ENCODE results near the gene TEKTIP1. TPM values are rescaled to one million over a fixed set of nuclear protein-coding genes. Genes with fewer than 3 reads are reported as not detected.
"Not testable (repeated sequence)": the region's sequence is repeated elsewhere in the genome, so short reads cannot be mapped to it uniquely, and the experiment has no call there.

TEKTIP1 gene
- total RNA-seq, 2 experiments from 2014 or later: 1.4 to 2.5 TPM

- H3K4me3 Mint-ChIP-seq: peak overlapping the region; percentile 96
- no peaks in the 10 kb centered on the region for H3K27me3 Mint-ChIP-seq
- CTCF ChIA-PET: interaction anchor here (0.5 to 2.7 kb wide), 6 partner anchors 10 to 846 kb away, joined by 3 to 23 read pairs (median 6); no protein-coding TSS in a partner anchor
- peak overlapping the region; percentile 92 for H3K27ac Mint-ChIP-seq
- DNase-seq (peak; percentile 48), ATAC-seq (peak; percentile 3)
- intact Hi-C loops (cut with DNase I, micrococcal nuclease): loop anchor here (2.0 to 5.0 kb wide), 3 partner anchors 49 to 846 kb away; partner anchors contain the start of genes CHAF1A (in 1 of the 2), FZR1 (in 1 of the 2), SH3GL1 (in 1 of the 2) and YJU2 (in 1 of the 2)
- POLR2A ChIA-PET: interaction anchor here (0.6 to 0.9 kb wide), 3 partner anchors 12 to 165 kb away, joined by 3 read pairs; no protein-coding TSS in a partner anchor
- H3K9me3 Mint-ChIP-seq (ENCODE audit: low read depth): no peaks in the 10 kb centered on the region
- peaks cover 4% of the 10 kb centered on the region for H3K36me3 Mint-ChIP-seq (ENCODE audit: low read depth)
- H3K4me1 Mint-ChIP-seq: peaks cover 43% of the 10 kb centered on the region
Measured at GRCh38 chr19:3556423-3556977, 17.5 kb downstream of the TEKTIP1 start.

- ATAC-seq (peak; percentile 44), DNase-seq (peak; percentile 85)
- Mint-ChIP-seq H3K9me3 (ENCODE audit: low read depth) (no peaks in the 10 kb centered on the region), H3K36me3 (ENCODE audit: low read depth) (peaks cover 4% of the 10 kb centered on the region), H3K4me1 (peaks cover 39% of the 10 kb centered on the region), H3K4me3 (peak overlapping the region; percentile 96), H3K27ac (peak overlapping the region; percentile 92), H3K27me3 (no peaks in the 10 kb centered on the region)
- POLR2A ChIA-PET: interaction anchor here (0.6 to 0.9 kb wide), 3 partner anchors 12 to 165 kb away, joined by 3 read pairs; no protein-coding TSS in a partner anchor
- CTCF ChIA-PET: interaction anchor here (0.7 to 2.3 kb wide), 4 partner anchors 11 to 40 kb away, joined by 3 to 6 read pairs (median 6); no protein-coding TSS in a partner anchor
- intact Hi-C loops (cut with DNase I, micrococcal nuclease): loop anchor here (1.0 to 5.0 kb wide), 14 partner anchors 15 to 845 kb away; partner anchors contain the start of genes FZR1 (in 2 of the 2), APBA3 (in 1 of the 2), CHAF1A (in 1 of the 2) and DOHH (in 1 of the 2)
Measured at GRCh38 chr19:3556978-3557460, 18.0 kb downstream of the TEKTIP1 start.

- peak within 1 kb of the TSS; percentile 92 for H3K27ac Mint-ChIP-seq
- DNase-seq: peak; percentile 97
- peaks cover 36% of the 10 kb centered on the region for H3K4me1 Mint-ChIP-seq
- ATAC-seq: peak; percentile 89
- intact Hi-C loops (cut with DNase I, micrococcal nuclease): loop anchor here (1.0 to 5.0 kb wide), 14 partner anchors 15 to 845 kb away; partner anchors contain the start of genes FZR1 (in 2 of the 2), HMG20B (in 2 of the 2), APBA3 (in 1 of the 2) and CHAF1A (in 1 of the 2)
- ChIA-PET CTCF (interaction anchor here (0.8 to 2.3 kb wide), 3 partner anchors 12 to 47 kb away, joined by 3 to 6 read pairs (median 5); no protein-coding TSS in a partner anchor), POLR2A (interaction anchor here (0.7 to 0.9 kb wide), 3 partner anchors 13 to 786 kb away, joined by 3 read pairs; partner anchors contain the start of gene MPND)
- H3K9me3 Mint-ChIP-seq (ENCODE audit: low read depth): no peaks in the 10 kb centered on the region
- peaks cover 4% of the 10 kb centered on the region for H3K36me3 Mint-ChIP-seq (ENCODE audit: low read depth)
- no peaks in the 10 kb centered on the region for H3K27me3 Mint-ChIP-seq
- H3K4me3 Mint-ChIP-seq: peak within 1 kb of the TSS; percentile 96
Measured at GRCh38 chr19:3557461-3558248, 18.7 kb downstream of the TEKTIP1 start, which contains the start of gene MFSD12. Gene MFSD12 (minus strand): TSS chr19:3557586. CDS start chr19:3557403, 183 bp downstream.

DNA sequence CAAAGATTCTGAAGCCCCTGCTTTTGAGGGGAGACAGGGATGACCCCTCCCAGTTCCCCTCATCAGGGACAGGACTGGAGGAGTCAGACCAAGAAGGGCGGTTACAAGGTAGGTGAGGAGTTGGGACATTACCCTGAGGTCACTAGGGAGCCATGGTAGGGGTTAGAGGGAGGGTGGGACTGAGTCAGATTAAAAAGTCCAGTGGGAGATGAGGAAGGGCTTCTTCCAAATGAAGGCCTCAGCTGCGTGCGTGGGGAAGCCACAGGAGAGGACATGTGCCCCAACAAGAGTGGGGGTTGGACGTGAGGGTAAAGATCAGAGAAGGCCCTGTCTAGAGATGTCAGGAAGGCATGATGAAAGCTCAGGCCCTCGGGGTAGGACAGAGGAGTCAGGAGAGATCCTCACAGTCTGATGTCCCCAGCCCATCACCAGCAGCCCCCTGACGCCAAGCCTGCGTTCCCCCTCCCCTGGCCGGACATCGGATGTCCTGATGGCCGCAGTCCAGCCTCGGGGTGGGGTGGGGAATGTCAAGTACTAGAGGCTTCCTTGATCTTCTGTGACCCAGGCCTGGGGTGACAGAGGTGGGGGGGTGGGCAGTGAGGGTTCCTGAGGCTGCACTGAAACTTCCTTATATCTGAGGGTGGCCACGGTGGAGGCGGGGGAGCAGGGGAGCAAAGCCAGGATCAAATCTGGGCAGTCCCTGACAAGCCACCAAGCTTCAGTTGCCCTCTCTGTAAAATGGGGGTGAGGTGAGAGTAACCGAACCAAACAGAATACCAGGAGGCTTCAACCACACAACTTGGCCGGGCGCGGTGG lies 24.9 kb downstream of the TEKTIP1 start:
- no peak overlapping the region for H3K27ac Mint-ChIP-seq
- no peak for ATAC-seq
- intact Hi-C loops (cut with DNase I, micrococcal nuclease): no loop called here
- H3K4me1 Mint-ChIP-seq: no peaks in the 10 kb centered on the region
- no peaks in the 10 kb centered on the region for H3K27me3 Mint-ChIP-seq
- ChIA-PET POLR2A (no interaction called here), CTCF (interaction anchor here (0.6 kb wide), 1 partner anchor 17 kb away, joined by 3 read pairs; no protein-coding TSS in a partner anchor)
- H3K36me3 Mint-ChIP-seq (ENCODE audit: low read depth): no peaks in the 10 kb centered on the region
- H3K4me3 Mint-ChIP-seq: no peak overlapping the region
- no peak for DNase-seq
- no peaks in the 10 kb centered on the region for H3K9me3 Mint-ChIP-seq (ENCODE audit: low read depth)

- Mint-ChIP-seq H3K27me3 (no peaks in the 10 kb centered on the region), H3K4me1 (no peaks in the 10 kb centered on the region), H3K27ac (no peak overlapping the region), H3K4me3 (no peak overlapping the region), H3K36me3 (ENCODE audit: low read depth) (no peaks in the 10 kb centered on the region), H3K9me3 (ENCODE audit: low read depth) (no peaks in the 10 kb centered on the region)
- ChIA-PET POLR2A (no interaction called here), CTCF (no interaction called here)
- ATAC-seq: no peak
- intact Hi-C loops (cut with DNase I, micrococcal nuclease): no loop called here
- no peak for DNase-seq
Measured at GRCh38 chr19:3565139-3565538, 26.2 kb downstream of the TEKTIP1 start.

DNA sequence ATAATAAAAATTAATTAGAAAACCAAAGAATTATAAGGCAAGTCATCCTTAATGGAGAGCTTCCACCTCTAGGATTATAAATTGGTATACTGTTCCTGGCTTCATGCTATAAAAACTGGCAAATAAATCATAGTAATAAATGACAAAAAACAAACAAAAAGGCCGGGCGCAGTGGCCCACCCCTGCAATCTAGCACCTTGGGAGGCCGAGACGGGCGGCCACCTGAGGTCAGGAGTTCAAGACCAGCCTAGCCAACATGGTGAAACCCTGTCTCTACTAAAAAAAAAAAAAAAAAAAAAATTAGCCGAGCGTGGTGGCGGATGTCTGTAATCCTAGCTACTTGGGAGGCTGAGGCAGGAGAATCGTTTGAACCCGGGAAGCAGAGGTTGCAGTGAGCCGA lies 31.1 kb downstream of the TEKTIP1 start:
- peaks cover 11% of the 10 kb centered on the region for H3K4me1 Mint-ChIP-seq
- intact Hi-C loops (cut with DNase I, micrococcal nuclease): loop anchor here in 1 of 2 experiments (5.0 kb wide), 3 partner anchors 402 to 772 kb away; partner anchors contain the start of genes DAPK3 and MPND
- H3K36me3 Mint-ChIP-seq (ENCODE audit: low read depth); POLR2A ChIA-PET; H3K27ac Mint-ChIP-seq; DNase-seq; ATAC-seq; H3K4me3 Mint-ChIP-seq; H3K9me3 Mint-ChIP-seq (ENCODE audit: low read depth); H3K27me3 Mint-ChIP-seq: not testable (repeated sequence)
- CTCF ChIA-PET: interaction anchor here (1.0 kb wide), 1 partner anchor 14 kb away, joined by 3 read pairs; no protein-coding TSS in a partner anchor

DNA sequence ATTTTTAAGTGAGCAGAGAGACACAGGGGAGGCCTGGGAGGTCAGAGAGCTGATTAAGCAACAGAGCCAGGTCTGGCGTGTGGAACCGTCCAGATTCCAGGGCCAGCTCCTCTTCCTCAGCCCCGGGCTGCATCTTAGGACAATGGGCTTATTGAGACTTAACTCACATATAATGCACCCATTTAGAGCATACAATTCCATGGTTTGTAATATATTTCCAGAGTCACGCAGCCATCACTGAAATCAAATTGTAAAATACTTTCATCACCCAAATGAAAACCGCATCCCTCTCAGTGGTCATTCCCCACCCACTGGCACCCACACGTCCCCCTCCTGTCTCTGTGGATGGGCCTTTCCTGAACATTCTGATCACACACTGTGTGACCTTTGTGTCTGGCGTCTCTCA lies 31.6 kb downstream of the TEKTIP1 start:
- Mint-ChIP-seq H3K27ac (no peak overlapping the region), H3K4me1 (peaks cover 11% of the 10 kb centered on the region), H3K27me3 (no peaks in the 10 kb centered on the region), H3K4me3 (no peak overlapping the region), H3K36me3 (ENCODE audit: low read depth) (peaks cover 12% of the 10 kb centered on the region), H3K9me3 (ENCODE audit: low read depth) (no peaks in the 10 kb centered on the region)
- DNase-seq: no peak
- ATAC-seq: no peak
- intact Hi-C loops (cut with DNase I, micrococcal nuclease): loop anchor here in 1 of 2 experiments (5.0 kb wide), 3 partner anchors 402 to 772 kb away; partner anchors contain the start of genes DAPK3 and MPND
- ChIA-PET POLR2A (no interaction called here), CTCF (no interaction called here)

DNA sequence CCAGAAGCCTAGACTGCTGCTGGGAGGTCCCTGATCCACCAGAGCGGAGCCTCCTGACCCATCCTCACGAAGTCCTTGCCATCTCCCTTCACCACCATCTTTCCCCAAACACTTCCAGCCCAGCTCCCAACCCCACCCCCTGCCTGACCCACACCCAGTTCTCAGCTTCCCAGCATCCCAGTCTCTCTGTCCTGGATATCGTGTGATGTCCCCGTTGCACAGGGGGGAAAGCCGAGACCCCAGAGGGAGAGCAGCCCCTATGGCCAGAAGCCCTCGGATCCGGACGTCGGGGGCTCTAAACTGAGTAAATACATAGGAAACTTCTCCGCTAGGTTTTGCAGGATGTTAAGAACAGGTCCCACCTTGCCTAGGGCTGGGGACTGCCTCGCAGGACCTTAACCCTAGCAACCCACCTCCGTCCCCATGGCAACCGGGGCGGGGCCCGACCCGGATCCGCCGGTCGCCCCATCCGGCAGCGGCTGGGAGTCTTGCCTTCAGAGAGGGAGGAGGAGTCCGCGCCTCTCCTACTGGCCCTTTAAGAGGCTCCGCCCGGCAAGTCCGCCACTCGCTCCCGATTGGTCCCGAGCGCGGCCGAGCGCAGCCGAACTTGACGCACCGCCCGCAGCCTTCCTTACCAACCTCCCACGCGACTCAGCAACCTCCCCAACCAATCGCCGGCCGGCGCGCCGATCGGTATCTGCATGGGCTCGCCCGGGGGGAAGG lies 33.3 kb downstream of the TEKTIP1 start:
- peak; percentile 100 for DNase-seq
- Mint-ChIP-seq H3K4me3 (peak overlapping the region; percentile 73), H3K36me3 (ENCODE audit: low read depth) (peaks cover 12% of the 10 kb centered on the region), H3K27me3 (no peaks in the 10 kb centered on the region), H3K9me3 (ENCODE audit: low read depth) (no peaks in the 10 kb centered on the region), H3K27ac (no peak overlapping the region), H3K4me1 (peaks cover 11% of the 10 kb centered on the region)
- ChIA-PET CTCF (no interaction called here), POLR2A (no interaction called here)
- peak; percentile 96 for ATAC-seq
- intact Hi-C loops (cut with DNase I, micrococcal nuclease): loop anchor here (1.0 to 5.0 kb wide), 17 partner anchors 14 to 770 kb away; partner anchors contain the start of genes DAPK3 (in 1 of the 2), FZR1 (in 1 of the 2), MFSD12 (in 1 of the 2) and MPND (in 1 of the 2)

- Mint-ChIP-seq H3K27me3 (no peaks in the 10 kb centered on the region), H3K27ac (no peak within 1 kb of the TSS), H3K4me3 (peak within 1 kb of the TSS; percentile 73), H3K4me1 (peaks cover 11% of the 10 kb centered on the region), H3K9me3 (ENCODE audit: low read depth) (no peaks in the 10 kb centered on the region), H3K36me3 (ENCODE audit: low read depth) (peaks cover 12% of the 10 kb centered on the region)
- POLR2A ChIA-PET: no interaction called here
- ATAC-seq (peak; percentile 1), DNase-seq (no peak)
- intact Hi-C loops (cut with DNase I, micrococcal nuclease): loop anchor here (1.0 to 5.0 kb wide), 19 partner anchors 15 to 769 kb away; partner anchors contain the start of genes FZR1 (in 2 of the 2), DAPK3 (in 1 of the 2), MFSD12 (in 1 of the 2) and MPND (in 1 of the 2)
- CTCF ChIA-PET: no interaction called here
Measured at GRCh38 chr19:3572855-3573161, 33.8 kb downstream of the TEKTIP1 start, which contains the start of gene HMG20B. Gene HMG20B (plus strand): TSS chr19:3572944. CDS start chr19:3573310, 366 bp downstream.

Measured in activated CD4-positive, alpha-beta T cell treated with anti-CD3 and anti-CD28 coated beads for 36 hours (primary cell).